HFFc6 (cell line): Measurements from ENCODE around the gene TF. TPM values are rescaled to one million over a fixed set of nuclear protein-coding genes. Genes with fewer than 3 reads are reported as not detected.

Source experiments
- DNase-seq: peaks from one replicate; pipeline ENCODE4 v3.0.0-alpha.2; 2018
- H3K27ac Mint-ChIP-seq: 2 replicates; pipeline ENCODE4 v1.8.0; 2020; ENCODE audit warnings: mild to moderate bottlenecking, mixed read lengths
- H3K27me3 Mint-ChIP-seq: 2 replicates; pipeline ENCODE4 v1.8.0; 2021; ENCODE audit warnings: mild to moderate bottlenecking, moderate library complexity, mixed read lengths; ENCODE audit not compliant: insufficient read depth
- H3K36me3 Mint-ChIP-seq: 2 replicates; pipeline ENCODE4 v1.8.0; 2021; ENCODE audit warnings: low read depth, mixed read lengths
- H3K4me1 Mint-ChIP-seq: 2 replicates; pipeline ENCODE4 v1.8.0; 2020; ENCODE audit warnings: low read depth, mixed read lengths
- H3K4me3 Mint-ChIP-seq: 2 replicates; pipeline ENCODE4 v1.8.0; 2020; ENCODE audit warnings: mild to moderate bottlenecking, moderate library complexity, mixed read lengths
- H3K9me3 Mint-ChIP-seq: 2 replicates; pipeline ENCODE4 v1.8.0; 2020; ENCODE audit warnings: mild to moderate bottlenecking, mixed read lengths
- CTCF ChIP-seq: fragments of 200-600 bp; sonication (generic); IDR thresholded peaks from 2 replicates; pipeline ENCODE4 v1.5.0; 2021; ENCODE audit warnings: antibody characterized with exemption, mild to moderate bottlenecking
- total RNA-seq, 6 experiments: library from RNA; stranded (reverse); fragmentation: NEBNext Ultra II Directional; extraction: Animal tissue kit (Norgen Biotek cat#: 25700); gene quantifications; 2 replicates in 1 of 6; 3 replicates in 5 of 6; pipeline ENCODE4 v1.2.3, GENCODE V29; 2021

Gene TF
- total RNA-seq, 6 experiments from 2014 or later = under 0.01 to 0.13 (median 0.02) TPM; not detected in 1

- peaks cover 11% of the 10 kb centered on the region; the same call in 1 of the 2 replicates for H3K36me3 Mint-ChIP-seq
- H3K4me3 Mint-ChIP-seq = no peak overlapping the region
- H3K4me1 Mint-ChIP-seq = no peaks in the 10 kb centered on the region
- H3K27ac Mint-ChIP-seq = no peak overlapping the region
- peaks cover 8% of the 10 kb centered on the region for H3K27me3 Mint-ChIP-seq
- no peaks in the 10 kb centered on the region for H3K9me3 Mint-ChIP-seq
- no peak for DNase-seq
- no peak for TF ChIP-seq CTCF
Observed at GRCh38 chr3:133827136-133827535, 80.9 kb downstream of the TF start.

GRCh38 chr3:133827684-133828083, 81.5 kb downstream of the TF start:
- no peaks in the 10 kb centered on the region for H3K4me1 Mint-ChIP-seq
- DNase-seq = no peak
- TF ChIP-seq CTCF = no peak
- H3K36me3 Mint-ChIP-seq = peaks cover 11% of the 10 kb centered on the region; the same call in 1 of the 2 replicates
- peaks cover 8% of the 10 kb centered on the region for H3K27me3 Mint-ChIP-seq
- H3K9me3 Mint-ChIP-seq = no peaks in the 10 kb centered on the region
- no peak overlapping the region for H3K27ac Mint-ChIP-seq
- no peak overlapping the region for H3K4me3 Mint-ChIP-seq

GRCh38 chr3:133828576-133829309, 82.5 kb downstream of the TF start:
- no peak for TF ChIP-seq CTCF
- H3K27me3 Mint-ChIP-seq = peaks cover 8% of the 10 kb centered on the region
- no peak overlapping the region for H3K27ac Mint-ChIP-seq
- peaks cover 6% of the 10 kb centered on the region; the same call in 1 of the 2 replicates for H3K36me3 Mint-ChIP-seq
- no peaks in the 10 kb centered on the region for H3K9me3 Mint-ChIP-seq
- no peak for DNase-seq
- no peak overlapping the region for H3K4me3 Mint-ChIP-seq
- no peaks in the 10 kb centered on the region for H3K4me1 Mint-ChIP-seq

GRCh38 chr3:133829310-133829707, 83.1 kb downstream of the TF start:
- H3K27me3 Mint-ChIP-seq = peaks cover 8% of the 10 kb centered on the region
- no peak for TF ChIP-seq CTCF
- H3K9me3 Mint-ChIP-seq = no peaks in the 10 kb centered on the region
- H3K36me3 Mint-ChIP-seq = 0 out of 2 replicates have a peak, but pooled peaks cover under 1% of the 10 kb centered on the region
- no peak overlapping the region for H3K4me3 Mint-ChIP-seq
- H3K4me1 Mint-ChIP-seq = no peaks in the 10 kb centered on the region
- H3K27ac Mint-ChIP-seq = no peak overlapping the region
- no peak for DNase-seq

- H3K36me3 Mint-ChIP-seq = no peaks in the 10 kb centered on the region
- no peaks in the 10 kb centered on the region for H3K9me3 Mint-ChIP-seq
- TF ChIP-seq CTCF = no peak
- no peak overlapping the region for H3K4me3 Mint-ChIP-seq
- peaks cover 10% of the 10 kb centered on the region for H3K27me3 Mint-ChIP-seq
- H3K4me1 Mint-ChIP-seq = no peaks in the 10 kb centered on the region
- DNase-seq = no peak
- H3K27ac Mint-ChIP-seq = no peak overlapping the region
Observed at GRCh38 chr3:133830071-133830470, 83.9 kb downstream of the TF start.
